Progenitor cell of endocrine pancreas (in vitro differentiated cells): ENCODE results near the gene FYCO1. TPM values are rescaled to one million over a fixed set of nuclear protein-coding genes. Genes with fewer than 3 reads are reported as not detected.

ENCODE experiments used
- DNase-seq: peaks from one replicate; pipeline ENCODE4 v3.0.0; 2021; ENCODE audit warnings: low spot score; ENCODE audit not compliant: unreplicated experiment
- H3K27ac Mint-ChIP-seq: 2 replicates; pipeline ENCODE4 v1.8.0; 2021; ENCODE audit warnings: mild to moderate bottlenecking, moderate library complexity, mixed read lengths
- H3K27me3 Mint-ChIP-seq: 2 replicates; pipeline ENCODE4 v1.8.0; 2021; ENCODE audit warnings: mixed read lengths
- H3K36me3 Mint-ChIP-seq: 2 replicates; pipeline ENCODE4 v1.8.0; 2022; ENCODE audit warnings: mixed read lengths; ENCODE audit not compliant: insufficient read depth
- H3K4me1 Mint-ChIP-seq: 2 replicates; pipeline ENCODE4 v1.8.0; 2021; ENCODE audit warnings: low read depth, mixed read lengths
- H3K4me3 Mint-ChIP-seq: 2 replicates; pipeline ENCODE4 v1.8.0; 2021; ENCODE audit warnings: low read depth, mild to moderate bottlenecking, moderate library complexity, mixed read lengths
- H3K9me3 Mint-ChIP-seq: 2 replicates; pipeline ENCODE4 v1.8.0; 2021; ENCODE audit warnings: low read depth, mixed read lengths
- CTCF ChIP-seq: fragments of 200-600 bp; sonication (generic); IDR thresholded peaks from one replicate; pipeline ENCODE4 v1.5.0; 2021; ENCODE audit warnings: antibody characterized with exemption, mild to moderate bottlenecking; ENCODE audit not compliant: unreplicated experiment
- total RNA-seq: library from RNA; stranded (reverse); gene quantifications from 2 replicates; pipeline ENCODE4 v1.2.1, GENCODE V29; 2021

The FYCO1 gene
- total RNA-seq, 1 donor from 2014 or later, result 18.0 TPM

- DNase-seq, result no peak
- Mint-ChIP-seq H3K36me3 (peaks cover 24% of the 10 kb centered on the region), H3K4me3 (no peak overlapping the region), H3K27me3 (no peaks in the 10 kb centered on the region), H3K4me1 (peaks cover 15% of the 10 kb centered on the region), H3K27ac (no peak overlapping the region), H3K9me3 (no peaks in the 10 kb centered on the region)
- no peak for TF ChIP-seq CTCF
Measured at GRCh38 chr3:45937206-45938042, 58.2 kb downstream of the FYCO1 start.

- TF ChIP-seq CTCF, result no peak
- Mint-ChIP-seq H3K36me3 (peaks cover 25% of the 10 kb centered on the region), H3K4me1 (peaks cover 15% of the 10 kb centered on the region), H3K9me3 (no peaks in the 10 kb centered on the region), H3K27me3 (no peaks in the 10 kb centered on the region), H3K27ac (no peak overlapping the region), H3K4me3 (no peak overlapping the region)
- no peak for DNase-seq
Measured at GRCh38 chr3:45936261-45936660, 59.4 kb downstream of the FYCO1 start.

GRCh38 chr3:45933591-45933990 is 62.0 kb downstream of the FYCO1 start:
- H3K36me3 Mint-ChIP-seq, result peaks cover 30% of the 10 kb centered on the region
- no peak for TF ChIP-seq CTCF
- no peak overlapping the region for H3K4me3 Mint-ChIP-seq
- no peaks in the 10 kb centered on the region for H3K4me1 Mint-ChIP-seq
- no peaks in the 10 kb centered on the region for H3K9me3 Mint-ChIP-seq
- DNase-seq, result no peak
- H3K27me3 Mint-ChIP-seq, result no peaks in the 10 kb centered on the region
- no peak overlapping the region for H3K27ac Mint-ChIP-seq

GRCh38 chr3:45932112-45932511 is 63.5 kb downstream of the FYCO1 start:
- DNase-seq, result no peak

GRCh38 chr3:45931496-45931895 is 64.1 kb downstream of the FYCO1 start:
- H3K27ac Mint-ChIP-seq, result no peak overlapping the region
- peaks cover 34% of the 10 kb centered on the region for H3K36me3 Mint-ChIP-seq
- DNase-seq, result no peak
- H3K9me3 Mint-ChIP-seq, result no peaks in the 10 kb centered on the region
- no peak overlapping the region for H3K4me3 Mint-ChIP-seq
- no peaks in the 10 kb centered on the region for H3K4me1 Mint-ChIP-seq
- no peak for TF ChIP-seq CTCF
- no peaks in the 10 kb centered on the region for H3K27me3 Mint-ChIP-seq

More at GRCh38 chr3:45932112-45932511, 63.5 kb downstream of the FYCO1 start:
- Mint-ChIP-seq H3K9me3 (no peaks in the 10 kb centered on the region), H3K4me1 (no peaks in the 10 kb centered on the region), H3K4me3 (no peak overlapping the region), H3K27ac (no peak overlapping the region), H3K27me3 (no peaks in the 10 kb centered on the region), H3K36me3 (peaks cover 32% of the 10 kb centered on the region)
- no peak for TF ChIP-seq CTCF
